Suprapubic skin (tissue), 4 donors: ENCODE results near the gene MSH6.

ENCODE experiments used
- CTCF ChIP-seq, 2 donors: fragments of 200-600 bp in 1 of 2; fragments of 450-650 bp in 1 of 2; sonication (generic) in 1 of 2; IDR thresholded peaks; one replicate each; pipeline ENCODE4 v1.5.1; 2016 to 2019; ENCODE audit warnings: antibody characterized with exemption in 2 of 2, mild to moderate bottlenecking in 1 of 2, moderate library complexity in 1 of 2
- EP300 ChIP-seq: sonication (generic); formaldehyde crosslinking; IDR thresholded peaks from one replicate; pipeline ENCODE4 v1.6.1; 2017; ENCODE audit warnings: antibody characterized with exemption
- POLR2A ChIP-seq, 2 donors: fragments of 450-650 bp; IDR thresholded peaks; one replicate each; pipeline ENCODE4 v1.6.1; 2017; ENCODE audit warnings: antibody characterized with exemption in 2 of 2, mild to moderate bottlenecking in 2 of 2, moderate library complexity in 2 of 2
- POLR2AphosphoS5 ChIP-seq, 3 donors: sonication (generic); formaldehyde crosslinking; IDR thresholded peaks; one replicate each; pipeline ENCODE4 v1.6.1; 2017; ENCODE audit warnings: antibody characterized with exemption in 3 of 3

- TF ChIP-seq CTCF (IDR thresholded peaks at IDR 0.05) (no peak), POLR2A (IDR thresholded peaks at IDR 0.05) (no peak), EP300 (no peak), POLR2AphosphoS5 (IDR thresholded peaks at IDR 0.05) (no peak)
Measured at GRCh38 chr2:47833516-47833968, 50.6 kb downstream of the MSH6 start.
